Gastroesophageal sphincter (tissue), 3 donors: ENCODE data around the gene GPATCH2.
"Not testable (repeated sequence)": the region's sequence is repeated elsewhere in the genome, so short reads cannot be mapped to it uniquely, and the experiment has no call there.

Experiments used
- CTCF ChIP-seq, 4 experiments: fragments of 200-600 bp in 2 of 4; fragments of 450-650 bp in 2 of 4; sonication (generic) in 1 of 4; IDR thresholded peaks; one replicate each; pipeline ENCODE4 v1.5.1; 2017 to 2019; ENCODE audit warnings: antibody characterized with exemption in 4 of 4, mild to moderate bottlenecking in 2 of 4, moderate library complexity in 2 of 4
- EP300 ChIP-seq: sonication (generic); formaldehyde crosslinking; IDR thresholded peaks from one replicate; pipeline ENCODE4 v1.6.1; 2017; ENCODE audit warnings: antibody characterized with exemption, mild to moderate bottlenecking
- POLR2A ChIP-seq, 2 donors: fragments of 450-650 bp; IDR thresholded peaks; one replicate each; pipeline ENCODE4 v1.6.1; 2017; ENCODE audit warnings: antibody characterized with exemption in 2 of 2, mild to moderate bottlenecking in 2 of 2, moderate library complexity in 1 of 2
- POLR2AphosphoS5 ChIP-seq: sonication (generic); formaldehyde crosslinking; IDR thresholded peaks from one replicate; pipeline ENCODE4 v1.6.1; 2017; ENCODE audit warnings: antibody characterized with exemption

GRCh38 chr1:217584286-217584811, 46.5 kb downstream of the GPATCH2 start:
- TF ChIP-seq CTCF (IDR thresholded peaks at IDR 0.05); POLR2AphosphoS5; POLR2A (IDR thresholded peaks at IDR 0.05); EP300: not testable (repeated sequence)
